Measurements from ENCODE around the gene VAT1L. TPM values are rescaled to one million over a fixed set of nuclear protein-coding genes. Genes with fewer than 3 reads are reported as not detected.

The VAT1L gene
- total and polyA plus RNA-seq, 4 donors = 79.7 to 185 (median 154) TPM

DNA sequence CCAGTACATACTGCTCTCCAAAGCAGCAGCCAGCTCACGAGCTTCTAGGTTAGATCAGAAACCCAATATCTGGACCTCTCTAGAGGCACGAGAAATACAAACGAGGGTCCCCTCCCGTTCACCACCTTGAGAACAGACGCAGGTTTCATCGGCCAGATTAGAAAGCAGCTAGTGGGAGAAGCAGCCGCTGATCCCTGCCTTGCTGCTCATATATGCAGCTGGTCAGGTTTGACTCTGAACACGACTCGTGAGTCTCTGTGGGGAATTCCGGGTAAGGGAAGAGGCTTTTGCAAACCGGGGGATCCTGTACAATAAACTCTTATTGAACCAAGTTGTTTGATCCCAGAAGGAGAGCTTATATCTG is 1.6 kb downstream of the VAT1L start:
- peaks cover 18% of the 10 kb centered on the region for H3K27me3 ChIP-seq (ENCODE audit: control insufficient read depth, insufficient read depth, low read length)
- no peak overlapping the region for H3K27ac ChIP-seq (ENCODE audit: low read depth, low read length)

DNA sequence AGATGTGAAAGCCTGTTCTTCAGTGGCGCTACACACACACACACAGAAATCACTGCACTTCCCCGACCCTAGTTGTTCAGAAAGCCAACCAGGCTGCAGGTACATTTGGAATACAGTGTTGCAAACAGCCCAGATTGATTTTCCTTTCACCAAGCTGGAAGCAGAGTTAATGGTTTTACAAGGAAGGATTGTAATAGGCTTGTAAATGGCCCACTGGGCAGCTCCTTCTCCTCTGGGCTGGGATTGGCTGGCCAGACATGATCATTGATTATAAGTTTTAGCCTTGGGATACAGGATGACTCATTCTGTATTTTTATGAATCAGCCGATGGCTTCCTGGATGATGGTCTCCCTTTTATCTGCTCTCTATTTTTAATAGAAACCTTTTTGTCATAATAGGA is 2.5 kb downstream of the VAT1L start:
- peak in 2 of 6 donors; percentile 9 to 89 for DNase-seq (ENCODE audit: low read depth in 4 of 6, low spot score in 6 of 6)

More for the DNA sequence above, 1.6 kb downstream of the VAT1L start:
- Histone ChIP-seq H3K4me1 (ENCODE audit: control insufficient read depth, insufficient read depth, low read length) (peaks cover 19% of the 10 kb centered on the region), H3K9me3 (ENCODE audit: control insufficient read depth, insufficient read depth, low read length) (no peaks in the 10 kb centered on the region), H3K4me3 (ENCODE audit: low read depth, low read length) (peak overlapping the region; percentile 80), H3K36me3 (ENCODE audit: control insufficient read depth, insufficient read depth, low read length) (no peaks in the 10 kb centered on the region)
- peak in 2 of 6 donors; percentile 41 to 75 for DNase-seq (ENCODE audit: low read depth in 4 of 6, low spot score in 6 of 6)
- 2% methylated on average over 6 of the region's 11 CpGs for WGBS (ENCODE audit: insufficient coverage)

DNA sequence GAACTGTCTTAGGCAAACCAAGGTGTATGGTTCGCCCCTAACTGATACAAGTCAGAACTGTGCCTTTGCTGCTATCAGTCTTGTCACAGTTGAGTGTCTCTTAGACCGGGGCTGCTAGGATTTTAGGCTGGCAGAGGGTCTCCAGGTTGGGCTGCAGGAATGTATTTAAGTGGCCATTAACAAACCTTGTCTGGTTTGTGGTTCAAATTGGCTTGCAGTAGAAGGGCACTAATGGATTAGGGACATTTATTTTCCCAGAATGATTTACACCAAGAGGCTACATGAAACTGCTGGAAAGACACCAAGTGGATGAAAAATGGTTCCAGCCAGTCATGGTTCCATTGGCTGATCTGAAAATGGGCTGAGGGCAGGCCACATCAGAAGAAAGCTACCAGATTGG is 5.1 kb downstream of the VAT1L start:
- H3K27me3 ChIP-seq (ENCODE audit: control insufficient read depth, insufficient read depth, low read length) = peaks cover 15% of the 10 kb centered on the region
- 78% methylated on average over 2 of the region's 2 CpGs for WGBS (ENCODE audit: insufficient coverage)

More for the DNA sequence above, 2.5 kb downstream of the VAT1L start:
- H3K4me3 ChIP-seq (ENCODE audit: low read depth, low read length) = peak overlapping the region; percentile 80
- peaks cover 19% of the 10 kb centered on the region for H3K4me1 ChIP-seq (ENCODE audit: control insufficient read depth, insufficient read depth, low read length)
- H3K36me3 ChIP-seq (ENCODE audit: control insufficient read depth, insufficient read depth, low read length) = no peaks in the 10 kb centered on the region
- peaks cover 18% of the 10 kb centered on the region for H3K27me3 ChIP-seq (ENCODE audit: control insufficient read depth, insufficient read depth, low read length)
- no CpG with 5 or more reads among the region's 3 CpGs for WGBS (ENCODE audit: insufficient coverage)
- no peak overlapping the region for H3K27ac ChIP-seq (ENCODE audit: low read depth, low read length)
- H3K9me3 ChIP-seq (ENCODE audit: control insufficient read depth, insufficient read depth, low read length) = no peaks in the 10 kb centered on the region

DNA sequence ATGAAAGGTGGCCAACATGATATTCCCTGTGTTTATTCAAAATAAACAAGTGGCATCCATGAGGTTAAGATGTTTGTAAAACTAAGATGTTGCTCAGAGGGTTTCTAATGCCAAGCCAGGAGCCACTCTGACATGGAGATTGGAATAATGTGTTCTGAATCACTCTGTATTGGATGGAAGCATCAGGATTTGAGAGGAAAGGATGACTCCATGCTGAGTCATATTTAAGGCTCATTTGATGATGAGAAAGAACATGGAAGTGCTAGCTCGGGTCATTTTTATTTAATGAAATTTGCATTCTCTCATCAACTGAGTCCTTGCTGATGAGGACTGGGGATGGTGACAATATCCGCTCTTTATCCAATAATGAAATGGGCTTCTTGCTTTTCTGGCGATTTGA is 6.2 kb downstream of the VAT1L start:
- Histone ChIP-seq H3K27me3 (ENCODE audit: control insufficient read depth, insufficient read depth, low read length) (peaks cover 7% of the 10 kb centered on the region), H3K4me1 (ENCODE audit: control insufficient read depth, insufficient read depth, low read length) (peaks cover 4% of the 10 kb centered on the region), H3K4me3 (ENCODE audit: low read depth, low read length) (no peak overlapping the region), H3K9me3 (ENCODE audit: control insufficient read depth, insufficient read depth, low read length) (no peaks in the 10 kb centered on the region), H3K27ac (ENCODE audit: low read depth, low read length) (no peak overlapping the region), H3K36me3 (ENCODE audit: control insufficient read depth, insufficient read depth, low read length) (peaks cover 4% of the 10 kb centered on the region)
- DNase-seq (ENCODE audit: low read depth in 4 of 6, low spot score in 6 of 6) = no peak
- no CpG with 5 or more reads among the region's 3 CpGs for whole genome bisulfite sequencing (ENCODE audit: insufficient coverage)

More for the DNA sequence above, 5.1 kb downstream of the VAT1L start:
- Histone ChIP-seq H3K36me3 (ENCODE audit: control insufficient read depth, insufficient read depth, low read length) (no peaks in the 10 kb centered on the region), H3K4me3 (ENCODE audit: low read depth, low read length) (no peak overlapping the region), H3K27ac (ENCODE audit: low read depth, low read length) (no peak overlapping the region), H3K9me3 (ENCODE audit: control insufficient read depth, insufficient read depth, low read length) (no peaks in the 10 kb centered on the region), H3K4me1 (ENCODE audit: control insufficient read depth, insufficient read depth, low read length) (peaks cover 13% of the 10 kb centered on the region)
- DNase-seq (ENCODE audit: low read depth in 4 of 6, low spot score in 6 of 6) = peak in 1 of 6 donors; percentile 41

DNA sequence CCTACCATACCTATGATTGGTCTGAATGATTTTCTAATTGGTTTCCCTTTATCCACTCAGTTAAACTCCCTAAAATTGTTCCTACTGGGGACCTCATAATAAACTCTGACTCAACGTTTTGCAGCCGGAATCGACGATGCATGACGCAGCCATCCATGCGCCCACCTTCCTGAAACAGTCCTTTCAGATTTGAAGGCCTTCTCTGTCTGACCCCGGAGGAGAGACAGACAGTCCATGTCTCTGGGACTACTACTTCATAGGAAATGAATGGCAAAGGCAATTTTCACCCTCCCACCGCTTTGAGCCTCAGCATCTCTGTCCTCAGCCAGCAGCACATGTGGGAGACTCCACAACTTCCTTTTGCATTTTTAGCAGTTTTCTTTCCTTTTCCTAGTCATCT is 13.5 kb downstream of the VAT1L start:
- no peaks in the 10 kb centered on the region for H3K27me3 ChIP-seq (ENCODE audit: control insufficient read depth, insufficient read depth, low read length)
- no peaks in the 10 kb centered on the region for H3K9me3 ChIP-seq (ENCODE audit: control insufficient read depth, insufficient read depth, low read length)
- no peak overlapping the region for H3K27ac ChIP-seq (ENCODE audit: low read depth, low read length)
- peaks cover 4% of the 10 kb centered on the region for H3K36me3 ChIP-seq (ENCODE audit: control insufficient read depth, insufficient read depth, low read length)
- DNase-seq (ENCODE audit: low read depth in 4 of 6, low spot score in 6 of 6) = no peak
- no peak overlapping the region for H3K4me3 ChIP-seq (ENCODE audit: low read depth, low read length)
- peaks cover 13% of the 10 kb centered on the region for H3K4me1 ChIP-seq (ENCODE audit: control insufficient read depth, insufficient read depth, low read length)
- WGBS (ENCODE audit: insufficient coverage) = 85% methylated on average over 8 of the region's 8 CpGs

DNA sequence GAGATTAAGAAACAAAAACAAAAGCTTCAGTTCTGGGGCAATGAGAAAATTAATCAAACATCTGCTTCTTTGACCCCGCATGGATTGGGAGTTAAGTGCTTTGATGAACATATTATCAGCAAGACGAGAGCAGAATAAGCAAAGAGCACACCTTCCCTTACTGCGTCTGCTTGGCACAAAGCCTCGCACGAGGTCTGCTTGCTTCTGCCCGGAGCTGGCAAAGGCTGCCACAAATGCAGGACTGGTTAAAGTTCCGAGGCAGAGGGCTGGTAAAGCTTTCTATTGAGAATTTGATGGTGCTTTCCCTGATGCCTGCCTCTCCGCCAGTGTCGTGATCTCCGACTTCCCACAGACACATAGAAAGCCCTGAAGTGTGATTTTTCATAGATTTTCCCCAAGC is 17.0 kb downstream of the VAT1L start:
- Histone ChIP-seq H3K27ac (ENCODE audit: low read depth, low read length) (peak overlapping the region; percentile 22), H3K4me1 (ENCODE audit: control insufficient read depth, insufficient read depth, low read length) (peaks cover 13% of the 10 kb centered on the region), H3K9me3 (ENCODE audit: control insufficient read depth, insufficient read depth, low read length) (peaks cover 4% of the 10 kb centered on the region), H3K36me3 (ENCODE audit: control insufficient read depth, insufficient read depth, low read length) (no peaks in the 10 kb centered on the region), H3K27me3 (ENCODE audit: control insufficient read depth, insufficient read depth, low read length) (no peaks in the 10 kb centered on the region), H3K4me3 (ENCODE audit: low read depth, low read length) (no peak overlapping the region)
- peak in 2 of 6 donors; percentile 73 to 78 for DNase-seq (ENCODE audit: low read depth in 4 of 6, low spot score in 6 of 6)
- 19% methylated on average over 7 of the region's 10 CpGs for WGBS (ENCODE audit: insufficient coverage)

DNA sequence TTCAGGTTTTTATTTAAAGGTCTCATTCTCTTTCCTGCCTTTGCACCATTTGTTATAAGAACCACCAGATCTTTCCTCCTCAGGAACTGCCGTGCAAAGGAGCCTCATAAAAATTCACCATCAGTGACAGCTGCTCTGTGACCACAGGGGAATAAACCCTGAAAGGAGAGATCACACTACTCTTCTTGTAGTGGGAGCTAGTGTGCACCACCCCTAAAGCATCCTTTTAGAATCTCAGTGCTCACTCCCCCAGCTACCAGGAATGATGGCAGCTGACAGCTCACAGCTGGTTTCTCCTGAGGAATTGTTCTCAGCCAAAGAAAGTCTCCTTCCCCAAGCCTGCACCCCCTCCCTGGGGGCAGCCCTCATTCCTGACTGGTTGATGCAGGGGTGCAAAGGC is 18.7 kb downstream of the VAT1L start:
- Histone ChIP-seq H3K36me3 (ENCODE audit: control insufficient read depth, insufficient read depth, low read length) (no peaks in the 10 kb centered on the region), H3K27me3 (ENCODE audit: control insufficient read depth, insufficient read depth, low read length) (no peaks in the 10 kb centered on the region), H3K27ac (ENCODE audit: low read depth, low read length) (no peak overlapping the region), H3K4me1 (ENCODE audit: control insufficient read depth, insufficient read depth, low read length) (peaks cover 13% of the 10 kb centered on the region), H3K4me3 (ENCODE audit: low read depth, low read length) (no peak overlapping the region), H3K9me3 (ENCODE audit: control insufficient read depth, insufficient read depth, low read length) (peaks cover 4% of the 10 kb centered on the region)
- no CpG with 5 or more reads among the region's 1 CpG for WGBS (ENCODE audit: insufficient coverage)
- no peak for DNase-seq (ENCODE audit: low read depth in 4 of 6, low spot score in 6 of 6)

DNA sequence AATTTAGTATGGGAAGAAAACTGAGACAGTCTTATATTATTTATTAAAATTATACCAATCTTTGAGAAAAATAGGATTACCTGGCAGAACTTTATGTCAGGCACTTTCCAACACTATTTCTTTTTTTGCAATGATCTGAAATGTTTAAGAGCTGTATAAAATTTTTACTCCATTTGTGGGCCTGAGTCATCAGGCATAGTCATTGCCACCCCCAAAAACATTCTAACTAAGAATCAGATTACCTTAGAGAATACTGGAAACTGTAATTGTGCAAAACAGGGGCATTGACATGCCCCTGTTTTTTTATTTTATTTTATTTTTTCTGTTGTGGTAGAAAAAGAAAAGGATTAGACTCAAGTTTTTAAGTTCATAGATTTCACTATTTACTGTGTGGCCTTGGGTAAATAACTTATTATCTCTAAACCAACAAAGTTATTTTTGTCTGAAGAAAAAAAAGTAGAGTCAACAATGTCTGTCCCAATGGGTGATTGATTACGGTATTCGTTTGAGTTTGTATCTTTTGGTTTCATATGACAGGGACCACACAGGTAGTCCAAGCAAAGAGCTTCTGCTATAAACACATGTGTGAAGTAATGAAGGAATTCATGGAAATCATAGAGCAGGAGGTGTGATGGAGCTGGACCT is 24.6 kb downstream of the VAT1L start:
- peaks cover 2% of the 10 kb centered on the region for H3K9me3 ChIP-seq (ENCODE audit: control insufficient read depth, insufficient read depth, low read length)
- no peaks in the 10 kb centered on the region for H3K36me3 ChIP-seq (ENCODE audit: control insufficient read depth, insufficient read depth, low read length)
- 33% methylated on average over 2 of the region's 2 CpGs for WGBS (ENCODE audit: insufficient coverage)
- H3K4me1 ChIP-seq (ENCODE audit: control insufficient read depth, insufficient read depth, low read length) = no peaks in the 10 kb centered on the region
- H3K4me3 ChIP-seq (ENCODE audit: low read depth, low read length) = no peak overlapping the region
- H3K27ac ChIP-seq (ENCODE audit: low read depth, low read length) = no peak overlapping the region
- no peaks in the 10 kb centered on the region for H3K27me3 ChIP-seq (ENCODE audit: control insufficient read depth, insufficient read depth, low read length)
- DNase-seq (ENCODE audit: low read depth in 4 of 6, low spot score in 6 of 6) = no peak

DNA sequence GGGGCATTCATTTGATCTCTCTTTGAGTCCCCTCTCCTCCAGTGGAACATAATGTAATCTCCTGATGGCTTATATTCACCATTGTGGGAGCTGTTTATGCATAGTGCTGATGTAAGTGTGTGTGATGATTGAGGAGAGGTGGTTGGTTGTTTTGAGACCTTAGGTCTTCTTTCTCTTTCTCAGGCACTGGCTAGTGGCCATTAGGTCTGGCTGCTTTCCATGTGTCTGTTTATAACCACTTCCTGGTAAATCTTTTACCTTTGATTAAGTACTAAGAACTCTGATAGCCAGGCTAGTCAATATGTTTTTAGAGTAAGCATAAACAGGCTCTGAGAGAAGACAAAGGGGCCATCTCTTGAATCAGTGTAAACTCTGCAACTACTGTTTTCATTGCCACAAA is 27.9 kb downstream of the VAT1L start:
- no peaks in the 10 kb centered on the region for H3K27me3 ChIP-seq (ENCODE audit: control insufficient read depth, insufficient read depth, low read length)
- DNase-seq (ENCODE audit: low read depth in 4 of 6, low spot score in 6 of 6) = no peak
- H3K4me1 ChIP-seq (ENCODE audit: control insufficient read depth, insufficient read depth, low read length) = no peaks in the 10 kb centered on the region
- H3K4me3 ChIP-seq (ENCODE audit: low read depth, low read length) = no peak overlapping the region
- peaks cover 3% of the 10 kb centered on the region for H3K36me3 ChIP-seq (ENCODE audit: control insufficient read depth, insufficient read depth, low read length)
- no peak overlapping the region for H3K27ac ChIP-seq (ENCODE audit: low read depth, low read length)
- H3K9me3 ChIP-seq (ENCODE audit: control insufficient read depth, insufficient read depth, low read length) = no peaks in the 10 kb centered on the region

DNA sequence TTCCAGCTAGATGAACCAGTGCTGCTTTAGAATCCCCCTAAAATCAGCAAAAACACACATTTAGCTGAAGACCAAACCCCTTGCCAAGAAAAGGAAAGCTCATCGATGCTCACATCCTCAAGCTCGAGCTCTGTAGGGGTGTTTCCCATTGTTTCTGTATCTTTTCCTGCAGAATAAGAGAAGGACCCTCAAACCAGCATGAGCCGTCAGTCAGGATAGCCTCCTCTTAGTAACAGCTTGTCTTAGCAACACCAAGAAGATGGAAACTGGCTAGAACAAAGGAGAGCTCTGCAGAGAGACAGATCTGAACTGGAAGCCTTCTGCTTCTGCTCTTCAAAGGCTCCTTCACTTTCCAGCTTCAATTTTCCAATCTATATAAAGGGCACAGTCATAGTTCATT is 32.0 kb downstream of the VAT1L start:
- no peak for DNase-seq (ENCODE audit: low read depth in 4 of 6, low spot score in 6 of 6)
- Histone ChIP-seq H3K4me3 (ENCODE audit: low read depth, low read length) (no peak overlapping the region), H3K4me1 (ENCODE audit: control insufficient read depth, insufficient read depth, low read length) (no peaks in the 10 kb centered on the region), H3K27ac (ENCODE audit: low read depth, low read length) (no peak overlapping the region), H3K9me3 (ENCODE audit: control insufficient read depth, insufficient read depth, low read length) (no peaks in the 10 kb centered on the region), H3K36me3 (ENCODE audit: control insufficient read depth, insufficient read depth, low read length) (peaks cover 19% of the 10 kb centered on the region), H3K27me3 (ENCODE audit: control insufficient read depth, insufficient read depth, low read length) (no peaks in the 10 kb centered on the region)
- WGBS (ENCODE audit: insufficient coverage) = 67% methylated on average over 1 of the region's 3 CpGs
